Activated naive CD8-positive, alpha-beta T cell treated with anti-CD3 and anti-CD28 coated beads, Interleukin-2, amount 50 U/mL, for 24 hours (primary cell): Measurements from ENCODE around the gene PEX26.

Experiments used
- ATAC-seq: fragments of 150-1000 bp; cut with Tn5 transposase; one replicate; pipeline ENCODE4 v1.10.0; 2021
- DNase-seq: peaks from one replicate; pipeline ENCODE4 v3.0.0; 2021
- H3K27ac Mint-ChIP-seq: one replicate; pipeline ENCODE4 v1.8.0; 2021; ENCODE audit warnings: mild to moderate bottlenecking, mixed read lengths
- H3K27me3 Mint-ChIP-seq: one replicate; pipeline ENCODE4 v1.8.0; 2021; ENCODE audit warnings: mixed read lengths
- H3K36me3 Mint-ChIP-seq: one replicate; pipeline ENCODE4 v1.8.0; 2021; ENCODE audit warnings: low read depth, mixed read lengths
- H3K4me1 Mint-ChIP-seq: one replicate; pipeline ENCODE4 v1.8.0; 2021; ENCODE audit warnings: mixed read lengths
- H3K4me3 Mint-ChIP-seq: one replicate; pipeline ENCODE4 v1.8.0; 2021; ENCODE audit warnings: mild to moderate bottlenecking, moderate library complexity, mixed read lengths
- H3K9me3 Mint-ChIP-seq: one replicate; pipeline ENCODE4 v1.8.0; 2021; ENCODE audit warnings: mixed read lengths

The PEX26 gene

GRCh38 chr22:18154821-18155390 lies 77.1 kb downstream of the PEX26 start:
- no peaks in the 10 kb centered on the region for H3K27me3 Mint-ChIP-seq
- no peak overlapping the region for H3K27ac Mint-ChIP-seq
- ATAC-seq (no peak), DNase-seq (no peak)
- no peaks in the 10 kb centered on the region for H3K9me3 Mint-ChIP-seq
- peaks cover 32% of the 10 kb centered on the region for H3K4me1 Mint-ChIP-seq
- H3K4me3 Mint-ChIP-seq, result no peak overlapping the region
- no peaks in the 10 kb centered on the region for H3K36me3 Mint-ChIP-seq
